Raji (cell line): Measurements from ENCODE around the gene SLC47A1.

ENCODE experiments used
- POLR2A ChIP-seq: IDR thresholded peaks from 2 replicates; pipeline ENCODE4 v1.6.1; 2011; ENCODE audit warnings: low read depth, low read length, control low read depth; ENCODE audit not compliant: insufficient read depth

The SLC47A1 gene

GRCh38 chr17:19573075-19573474 lies 39.4 kb downstream of the SLC47A1 start:
- no peak for TF ChIP-seq POLR2A

GRCh38 chr17:19574956-19575355 lies 41.3 kb downstream of the SLC47A1 start:
- no peak for TF ChIP-seq POLR2A

- TF ChIP-seq POLR2A, result no peak
Measured at GRCh38 chr17:19578545-19578944, 44.9 kb downstream of the SLC47A1 start.

GRCh38 chr17:19579192-19579761 lies 45.6 kb downstream of the SLC47A1 start:
- no peak for TF ChIP-seq POLR2A

- TF ChIP-seq POLR2A, result no peak
Measured at GRCh38 chr17:19579867-19580565, 46.4 kb downstream of the SLC47A1 start.

GRCh38 chr17:19583871-19584270 lies 50.2 kb downstream of the SLC47A1 start:
- TF ChIP-seq POLR2A, result no peak

DNA sequence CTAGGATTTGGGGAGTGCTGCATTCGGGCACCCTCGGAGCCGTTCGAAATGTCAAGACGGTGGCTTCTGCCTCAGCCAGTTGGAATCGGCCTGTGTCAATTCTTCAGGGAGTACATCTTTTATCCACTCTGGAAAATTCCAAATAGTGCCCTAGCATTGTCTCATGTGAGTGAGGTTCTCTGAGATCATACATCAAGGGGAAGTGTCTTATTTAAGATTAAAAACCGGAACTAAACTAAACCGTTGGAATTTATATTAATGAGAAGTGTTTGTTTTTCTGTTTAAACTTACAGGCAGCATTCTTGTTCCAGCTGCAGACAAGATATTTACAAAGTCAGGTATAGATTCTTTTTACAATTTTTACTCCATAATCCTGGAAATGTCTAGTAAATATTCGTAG lies 56.8 kb downstream of the SLC47A1 start:
- TF ChIP-seq POLR2A, result no peak

- TF ChIP-seq POLR2A, result no peak
Measured at GRCh38 chr17:19590912-19591551, 57.4 kb downstream of the SLC47A1 start.

DNA sequence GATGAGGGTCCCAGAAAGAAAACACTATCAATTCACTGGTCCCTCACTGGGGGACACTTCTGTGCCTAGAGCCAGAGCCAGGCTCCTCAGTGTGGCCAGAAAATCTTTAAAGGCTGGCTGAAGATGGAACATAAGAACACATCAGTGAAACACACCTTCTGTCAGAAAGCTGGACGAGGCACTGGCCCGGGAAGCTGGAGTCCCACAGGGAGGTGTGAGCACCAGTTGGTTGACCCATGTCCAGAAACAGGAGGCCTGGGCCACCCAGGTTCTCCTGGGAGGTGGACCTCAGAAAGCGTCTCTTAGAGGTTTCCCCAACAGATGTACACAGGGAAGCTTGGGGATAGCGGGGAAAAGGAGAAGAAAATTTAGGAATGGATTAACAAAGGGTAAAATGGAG lies 58.7 kb downstream of the SLC47A1 start:
- TF ChIP-seq POLR2A, result no peak

- TF ChIP-seq POLR2A, result no peak
Measured at GRCh38 chr17:19596869-19597268, 63.2 kb downstream of the SLC47A1 start.

DNA sequence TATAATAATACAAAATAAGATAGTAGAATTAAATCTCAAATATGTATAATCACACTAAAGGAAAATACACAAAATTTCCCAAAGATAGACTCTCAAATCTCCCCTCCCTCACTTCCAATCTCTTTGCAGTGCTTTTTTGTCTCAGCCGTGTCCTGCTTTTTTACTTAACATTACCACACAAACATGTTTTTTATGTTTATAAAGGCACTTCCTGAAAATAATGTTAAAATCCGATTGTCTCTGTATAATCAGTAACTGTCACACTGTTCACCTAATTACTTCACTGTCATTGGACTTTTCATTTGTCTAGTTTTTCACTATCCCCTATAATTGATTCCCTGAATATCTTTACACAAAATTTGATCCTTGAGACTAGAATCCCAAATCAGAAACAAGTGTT lies 76.7 kb downstream of the SLC47A1 start:
- TF ChIP-seq POLR2A, result no peak

DNA sequence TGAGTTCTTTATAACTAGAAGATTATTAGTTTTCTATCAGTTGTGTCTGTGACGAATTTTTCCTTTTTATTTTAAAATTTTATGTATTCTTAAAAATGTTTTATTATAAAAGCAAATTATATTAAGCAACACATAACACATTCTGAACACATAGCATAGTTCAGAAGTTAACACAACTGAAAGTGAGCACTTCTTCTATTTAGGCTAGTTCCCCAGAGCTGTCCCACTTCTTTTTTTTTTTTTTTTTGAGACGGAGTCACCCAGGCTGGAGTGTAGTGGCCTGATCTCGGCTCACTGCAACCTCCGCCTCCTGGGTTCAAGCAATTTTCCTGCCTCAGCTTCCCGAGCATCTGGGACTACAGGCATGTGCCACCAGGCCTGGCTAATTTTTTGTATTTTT lies 77.2 kb downstream of the SLC47A1 start:
- TF ChIP-seq POLR2A, result no peak

DNA sequence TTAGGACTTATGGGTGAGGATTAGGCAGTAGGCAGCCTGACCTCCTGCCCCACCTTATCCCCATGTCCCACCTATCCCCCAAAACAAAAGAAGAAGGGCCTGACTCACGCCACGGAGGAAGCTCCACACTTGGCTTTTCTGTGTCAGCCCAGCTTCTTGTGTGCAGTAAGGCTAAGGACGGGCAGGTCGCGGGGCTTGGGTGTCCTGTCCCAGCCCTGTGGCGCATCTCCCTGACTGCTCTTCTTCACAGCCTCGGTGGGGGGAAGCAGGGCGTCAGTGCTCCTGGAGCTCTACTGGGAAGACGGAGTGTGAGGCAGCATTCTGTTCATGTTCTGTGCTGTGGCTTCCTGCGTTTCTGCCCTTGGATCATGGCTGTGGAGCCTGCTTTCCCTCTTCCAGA lies 80.3 kb downstream of the SLC47A1 start:
- TF ChIP-seq POLR2A, result no peak

- TF ChIP-seq POLR2A, result no peak
Measured at GRCh38 chr17:19614900-19615299, 81.2 kb downstream of the SLC47A1 start.

GRCh38 chr17:19618015-19618414 lies 84.4 kb downstream of the SLC47A1 start:
- no peak for TF ChIP-seq POLR2A

GRCh38 chr17:19619705-19620325 lies 86.2 kb downstream of the SLC47A1 start:
- TF ChIP-seq POLR2A, result no peak
